Smooth muscle cell (in vitro differentiated cells): ENCODE data around the gene PIBF1. TPM values are rescaled to one million over a fixed set of nuclear protein-coding genes. Genes with fewer than 3 reads are reported as not detected.

Source experiments
- DNase-seq: peaks from one replicate; lab custom pipeline; 2025; ENCODE audit not compliant: unreplicated experiment; lab: John Stamatoyannopoulos, UW
- H2AFZ ChIP-seq: fragments of 200-600 bp; sonication (generic); 2 replicates; pipeline ENCODE4 v1.6.0; 2016; ENCODE audit warnings: antibody characterized with exemption, low read depth, mild to moderate bottlenecking
- H3F3A ChIP-seq: fragments of 200-600 bp; sonication (generic); 2 replicates; pipeline ENCODE4 v1.6.0; 2017; ENCODE audit warnings: antibody characterized with exemption, low read depth
- H3K27ac ChIP-seq: fragments of 200-600 bp; sonication (generic); 2 replicates; pipeline ENCODE4 v1.5.1; 2016; ENCODE audit warnings: low read depth, mild to moderate bottlenecking
- H3K27me3 ChIP-seq: fragments of 200-600 bp; sonication (generic); 2 replicates; pipeline ENCODE4 v1.6.1; 2016; ENCODE audit warnings: low read depth, mild to moderate bottlenecking
- H3K36me3 ChIP-seq: fragments of 200-600 bp; sonication (generic); 2 replicates; pipeline ENCODE4 v1.5.1; 2016; ENCODE audit warnings: low read depth
- H3K4me1 ChIP-seq: fragments of 200-600 bp; sonication (generic); 2 replicates; pipeline ENCODE4 v1.5.1; 2016; ENCODE audit warnings: low read depth
- H3K4me2 ChIP-seq: fragments of 200-600 bp; sonication (generic); 2 replicates; pipeline ENCODE4 v1.6.0; 2016; ENCODE audit warnings: mild to moderate bottlenecking
- H3K4me3 ChIP-seq: fragments of 200-600 bp; sonication (generic); 2 replicates; pipeline ENCODE4 v1.5.1; 2016; ENCODE audit warnings: mild to moderate bottlenecking
- H3K79me2 ChIP-seq: fragments of 200-600 bp; sonication (generic); 2 replicates; pipeline ENCODE4 v1.6.0; 2016; ENCODE audit warnings: low read depth, mild to moderate bottlenecking
- H3K9ac ChIP-seq: fragments of 200-600 bp; sonication (generic); 2 replicates; pipeline ENCODE4 v1.6.0; 2016; ENCODE audit warnings: low read depth
- H3K9me3 ChIP-seq: fragments of 200-600 bp; sonication (generic); replicated peaks from 2 replicates; pipeline ENCODE4 v1.5.1; 2016; ENCODE audit warnings: low read depth
- H4K20me1 ChIP-seq: fragments of 200-600 bp; sonication (generic); 2 replicates; pipeline ENCODE4 v1.6.0; 2016; ENCODE audit warnings: low read depth
- CTCF ChIP-seq: fragments of 200-600 bp; sonication (generic); IDR thresholded peaks from 2 replicates; pipeline ENCODE4 v1.5.1; 2017; ENCODE audit warnings: borderline replicate concordance, mild to moderate bottlenecking, antibody characterized with exemption; ENCODE audit not compliant: insufficient read depth, poor library complexity, severe bottlenecking
- WGBS: methylation state at CpG from one replicate; pipeline ENCODE4 v1.1.7; 2016; ENCODE audit warnings: low lambda C conversion rate; 5-methylcytosine and 5-hydroxymethylcytosine counted together
- polyA plus RNA-seq: library from polyadenylated mRNA; unstranded; fragments of >200 nt; fragmentation: Nextera tagmentation; extraction: Ambion mirVana; gene quantifications from 2 replicates; pipeline ENCODE4 v1.2.1, GENCODE V29; 2016
- total RNA-seq: library from RNA; depleted of rRNA; stranded (reverse); fragments of >200 nt; gene quantifications from 2 replicates; pipeline ENCODE4 v1.2.3, GENCODE V29; 2014

Gene PIBF1
- total and polyA plus RNA-seq, 2 experiments from 2014 or later = 14.1 to 30.8 TPM

- Histone ChIP-seq H3K4me2 (no peak overlapping the region), H4K20me1 (no peaks in the 10 kb centered on the region), H3K4me1 (no peaks in the 10 kb centered on the region), H3K79me2 (no peaks in the 10 kb centered on the region), H3K9me3 (no peaks in the 10 kb centered on the region), H3F3A (no peaks in the 10 kb centered on the region), H3K27me3 (no peaks in the 10 kb centered on the region), H3K4me3 (no peak overlapping the region), H2AFZ (no peak overlapping the region), H3K9ac (no peak overlapping the region), H3K27ac (no peak overlapping the region), H3K36me3 (peaks cover 3% of the 10 kb centered on the region)
- no peak for DNase-seq
- 97% methylated on average over 5 of the region's 5 CpGs for WGBS
- no peak for TF ChIP-seq CTCF
Observed at GRCh38 chr13:73011751-73012150, 229.8 kb downstream of the PIBF1 start.

GRCh38 chr13:73015805-73016204, 233.9 kb downstream of the PIBF1 start:
- H3K4me2 ChIP-seq = no peak overlapping the region
- peaks cover 3% of the 10 kb centered on the region for H3K36me3 ChIP-seq
- no peaks in the 10 kb centered on the region for H3K79me2 ChIP-seq
- H3K9me3 ChIP-seq = no peaks in the 10 kb centered on the region
- no peaks in the 10 kb centered on the region for H3K27me3 ChIP-seq
- H3K9ac ChIP-seq = no peak overlapping the region
- H3F3A ChIP-seq = no peaks in the 10 kb centered on the region
- no peak overlapping the region for H3K27ac ChIP-seq
- no peak overlapping the region for H2AFZ ChIP-seq
- H4K20me1 ChIP-seq = no peaks in the 10 kb centered on the region
- whole genome bisulfite sequencing = 97% methylated on average over 1 of the region's 1 CpG
- no peak for DNase-seq
- H3K4me3 ChIP-seq = no peak overlapping the region
- no peak for TF ChIP-seq CTCF
- no peaks in the 10 kb centered on the region for H3K4me1 ChIP-seq

- Histone ChIP-seq H3K4me2 (no peak overlapping the region), H3K4me1 (no peaks in the 10 kb centered on the region), H3K27me3 (no peaks in the 10 kb centered on the region), H3K79me2 (no peaks in the 10 kb centered on the region), H3K9me3 (no peaks in the 10 kb centered on the region), H3K4me3 (no peak overlapping the region), H2AFZ (no peak overlapping the region), H4K20me1 (no peaks in the 10 kb centered on the region), H3F3A (no peaks in the 10 kb centered on the region), H3K9ac (no peak overlapping the region), H3K36me3 (peaks cover 3% of the 10 kb centered on the region), H3K27ac (no peak overlapping the region)
- DNase-seq = no peak
- no peak for TF ChIP-seq CTCF
- 84% methylated on average over 1 of the region's 1 CpG for WGBS
Observed at GRCh38 chr13:73018336-73018735, 236.4 kb downstream of the PIBF1 start.

- WGBS = 89% methylated on average over 5 of the region's 5 CpGs
- H4K20me1 ChIP-seq = no peaks in the 10 kb centered on the region
- H3K36me3 ChIP-seq = no peaks in the 10 kb centered on the region
- no peak overlapping the region for H3K4me3 ChIP-seq
- no peaks in the 10 kb centered on the region for H3K27me3 ChIP-seq
- TF ChIP-seq CTCF = no peak
- no peak overlapping the region for H3K9ac ChIP-seq
- DNase-seq = no peak
- no peak overlapping the region for H3K4me2 ChIP-seq
- H3K4me1 ChIP-seq = no peaks in the 10 kb centered on the region
- H3F3A ChIP-seq = no peaks in the 10 kb centered on the region
- no peak overlapping the region for H3K27ac ChIP-seq
- H3K9me3 ChIP-seq = no peaks in the 10 kb centered on the region
- no peak overlapping the region for H2AFZ ChIP-seq
- no peaks in the 10 kb centered on the region for H3K79me2 ChIP-seq
Observed at GRCh38 chr13:73025217-73026012, 243.5 kb downstream of the PIBF1 start.
